ENCODE measurements around the gene APBB2. TPM values are rescaled to one million over a fixed set of nuclear protein-coding genes. Genes with fewer than 3 reads are reported as not detected.

Gene APBB2
- total and polyA plus RNA-seq, 4 donors = 82.2 to 104 (median 91.6) TPM

DNA sequence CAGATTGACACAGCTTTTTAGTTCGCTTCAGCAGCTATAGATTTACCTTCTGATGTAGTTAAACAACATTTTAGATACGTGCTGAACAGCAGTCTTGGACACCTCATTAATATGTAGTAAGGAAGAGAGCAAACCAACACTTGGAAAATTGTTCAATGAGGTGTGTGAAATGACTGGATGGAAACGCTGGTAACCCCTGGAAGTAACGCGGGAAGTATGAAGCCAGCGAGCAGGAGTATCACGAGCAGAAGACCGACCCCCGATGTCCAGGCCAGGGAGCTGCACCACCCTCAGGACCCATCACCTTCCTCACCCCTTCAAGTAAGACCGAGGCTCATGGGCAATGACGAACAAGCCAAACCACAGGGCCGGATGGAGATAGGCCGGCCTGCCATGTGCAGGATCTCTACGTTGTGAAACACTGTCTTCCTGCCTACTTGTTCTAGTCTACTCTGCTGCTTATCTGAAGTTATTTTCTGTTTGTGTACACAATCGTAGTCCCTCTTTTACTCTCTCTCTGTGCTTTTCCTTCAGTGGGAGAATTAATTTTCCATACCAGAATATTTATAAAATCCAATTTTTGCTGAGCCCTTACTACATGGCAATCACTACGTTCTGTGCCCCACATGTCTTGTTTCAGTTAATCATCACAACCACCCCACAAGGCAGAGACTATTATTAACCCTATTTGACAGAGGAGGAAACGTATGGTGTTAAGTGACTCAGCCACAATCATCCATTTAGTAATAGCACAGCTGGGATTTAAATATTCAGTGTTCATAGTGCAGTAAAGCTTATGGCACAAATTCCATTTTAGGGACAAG is 221.7 kb downstream of the APBB2 start:
- Histone ChIP-seq H3K36me3 (ENCODE audit: control insufficient read depth, insufficient read depth, low read length) (no peaks in the 10 kb centered on the region), H3K4me3 (ENCODE audit: low read depth, low read length) (no peak overlapping the region), H3K27me3 (ENCODE audit: control insufficient read depth, insufficient read depth, low read length) (no peaks in the 10 kb centered on the region), H3K4me1 (ENCODE audit: control insufficient read depth, insufficient read depth, low read length) (peaks cover 4% of the 10 kb centered on the region), H3K27ac (ENCODE audit: low read depth, low read length) (no peak overlapping the region), H3K9me3 (ENCODE audit: control insufficient read depth, insufficient read depth, low read length) (no peaks in the 10 kb centered on the region)
- WGBS (ENCODE audit: insufficient coverage) = 79% methylated on average over 8 of the region's 17 CpGs
- DNase-seq (ENCODE audit: low read depth in 4 of 6, low spot score in 6 of 6) = peak in 1 of 6 donors; percentile 21

DNA sequence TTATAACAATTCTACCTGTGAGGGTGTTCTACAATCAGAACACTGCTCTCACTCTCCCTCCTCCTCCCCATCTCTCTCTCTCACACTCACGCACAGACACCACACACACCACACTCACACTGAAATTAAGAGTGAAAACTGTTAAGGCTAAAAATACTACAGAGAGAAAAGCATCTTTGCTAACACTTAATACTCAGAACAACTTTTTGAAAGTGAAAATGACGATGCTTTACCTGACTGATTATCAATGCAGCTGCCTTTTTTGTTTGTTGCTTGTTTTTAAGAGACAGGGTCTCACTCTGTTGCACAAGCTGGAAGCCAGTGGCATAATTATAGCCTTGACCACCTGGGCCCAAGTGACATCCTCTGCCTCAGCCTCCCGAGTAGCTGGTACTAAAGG is 222.4 kb downstream of the APBB2 start:
- 67% methylated on average over 1 of the region's 3 CpGs for WGBS (ENCODE audit: insufficient coverage)
- Histone ChIP-seq H3K27me3 (ENCODE audit: control insufficient read depth, insufficient read depth, low read length) (no peaks in the 10 kb centered on the region), H3K27ac (ENCODE audit: low read depth, low read length) (no peak overlapping the region), H3K4me1 (ENCODE audit: control insufficient read depth, insufficient read depth, low read length) (peaks cover 4% of the 10 kb centered on the region), H3K36me3 (ENCODE audit: control insufficient read depth, insufficient read depth, low read length) (no peaks in the 10 kb centered on the region), H3K9me3 (ENCODE audit: control insufficient read depth, insufficient read depth, low read length) (no peaks in the 10 kb centered on the region), H3K4me3 (ENCODE audit: low read depth, low read length) (no peak overlapping the region)
- no peak for DNase-seq (ENCODE audit: low read depth in 4 of 6, low spot score in 6 of 6)

DNA sequence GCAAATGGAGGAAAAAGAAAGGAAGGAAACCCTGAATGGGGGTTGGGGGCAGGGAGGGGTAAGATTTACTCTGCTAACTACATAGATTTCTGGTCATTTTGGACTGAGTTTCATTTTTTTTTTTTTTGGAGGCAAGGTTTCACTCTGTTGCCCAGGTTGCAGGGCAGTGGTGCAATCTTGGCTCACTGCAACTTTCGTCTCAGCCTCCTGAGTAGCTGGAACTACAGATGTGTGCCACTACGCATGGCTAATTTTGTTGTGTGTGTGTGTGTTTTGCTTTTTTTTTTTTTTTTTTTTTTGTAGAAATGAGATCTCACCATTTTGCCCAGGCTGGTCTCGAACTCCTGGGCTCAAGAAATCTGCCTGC is 223.5 kb downstream of the APBB2 start:
- 100% methylated on average over 1 of the region's 3 CpGs for WGBS (ENCODE audit: insufficient coverage)
- DNase-seq (ENCODE audit: low read depth in 4 of 6, low spot score in 6 of 6) = no peak
- H3K4me1 ChIP-seq (ENCODE audit: control insufficient read depth, insufficient read depth, low read length) = peaks cover 4% of the 10 kb centered on the region
- H3K4me3 ChIP-seq (ENCODE audit: low read depth, low read length) = no peak overlapping the region
- H3K27ac ChIP-seq (ENCODE audit: low read depth, low read length) = no peak overlapping the region
- H3K27me3 ChIP-seq (ENCODE audit: control insufficient read depth, insufficient read depth, low read length) = no peaks in the 10 kb centered on the region
- no peaks in the 10 kb centered on the region for H3K9me3 ChIP-seq (ENCODE audit: control insufficient read depth, insufficient read depth, low read length)
- H3K36me3 ChIP-seq (ENCODE audit: control insufficient read depth, insufficient read depth, low read length) = no peaks in the 10 kb centered on the region

DNA sequence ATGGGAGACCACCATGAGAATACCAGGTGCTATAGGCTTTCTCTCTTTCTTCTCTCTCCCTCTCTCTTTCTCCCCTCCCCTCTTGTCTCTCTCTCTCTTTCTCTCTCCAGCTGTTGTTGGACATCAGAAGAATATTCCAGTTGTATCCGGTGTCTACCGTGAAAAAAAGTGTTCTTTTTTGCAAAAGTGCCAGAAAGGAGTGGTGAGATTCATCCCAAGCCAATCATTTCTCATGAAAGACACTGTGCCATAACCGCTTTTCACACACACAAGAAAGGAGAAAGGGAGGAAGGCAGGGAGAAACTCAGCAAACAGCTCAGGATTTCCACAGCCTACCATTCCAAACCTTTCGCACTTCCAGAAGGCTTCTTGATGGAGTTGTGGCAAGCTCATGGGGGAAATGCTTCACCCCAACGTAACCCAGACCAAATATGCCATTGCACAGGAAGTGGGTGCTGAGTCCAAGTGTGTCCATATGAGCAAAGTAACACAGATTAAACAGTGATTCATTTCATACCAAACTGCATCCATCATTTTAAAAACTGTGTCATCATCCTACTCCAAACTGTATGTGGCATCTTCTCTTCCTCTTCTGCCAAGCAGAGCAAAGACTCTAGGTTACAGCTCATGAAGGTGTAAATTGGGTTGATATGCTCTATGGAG is 224.0 kb downstream of the APBB2 start:
- no peak overlapping the region for H3K27ac ChIP-seq (ENCODE audit: low read depth, low read length)
- no peak for DNase-seq (ENCODE audit: low read depth in 4 of 6, low spot score in 6 of 6)
- no peak overlapping the region for H3K4me3 ChIP-seq (ENCODE audit: low read depth, low read length)
- no peaks in the 10 kb centered on the region for H3K36me3 ChIP-seq (ENCODE audit: control insufficient read depth, insufficient read depth, low read length)
- H3K9me3 ChIP-seq (ENCODE audit: control insufficient read depth, insufficient read depth, low read length) = no peaks in the 10 kb centered on the region
- WGBS (ENCODE audit: insufficient coverage) = no CpG with 5 or more reads among the region's 5 CpGs
- H3K27me3 ChIP-seq (ENCODE audit: control insufficient read depth, insufficient read depth, low read length) = no peaks in the 10 kb centered on the region
- peaks cover 4% of the 10 kb centered on the region for H3K4me1 ChIP-seq (ENCODE audit: control insufficient read depth, insufficient read depth, low read length)

DNA sequence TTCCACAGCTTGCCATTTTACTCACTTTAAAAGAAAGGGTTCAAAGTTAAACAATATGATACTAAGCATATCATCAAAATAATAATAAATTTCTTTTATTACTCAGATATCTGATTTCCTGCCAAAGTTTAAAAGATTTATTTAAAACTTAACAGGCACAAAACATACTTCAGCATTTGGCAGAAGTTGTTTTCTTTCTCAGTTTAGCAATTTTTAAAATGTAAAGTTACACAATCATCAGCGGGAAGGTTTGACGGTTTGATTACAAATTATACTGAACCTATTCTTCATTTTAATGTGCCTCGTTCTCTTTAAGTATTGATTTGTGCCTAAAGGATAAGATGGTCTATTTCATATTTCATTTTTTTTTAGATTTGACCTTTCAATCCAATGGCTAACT is 227.2 kb downstream of the APBB2 start:
- no CpG with 5 or more reads among the region's 3 CpGs for WGBS (ENCODE audit: insufficient coverage)
- H3K27ac ChIP-seq (ENCODE audit: low read depth, low read length) = no peak overlapping the region

DNA sequence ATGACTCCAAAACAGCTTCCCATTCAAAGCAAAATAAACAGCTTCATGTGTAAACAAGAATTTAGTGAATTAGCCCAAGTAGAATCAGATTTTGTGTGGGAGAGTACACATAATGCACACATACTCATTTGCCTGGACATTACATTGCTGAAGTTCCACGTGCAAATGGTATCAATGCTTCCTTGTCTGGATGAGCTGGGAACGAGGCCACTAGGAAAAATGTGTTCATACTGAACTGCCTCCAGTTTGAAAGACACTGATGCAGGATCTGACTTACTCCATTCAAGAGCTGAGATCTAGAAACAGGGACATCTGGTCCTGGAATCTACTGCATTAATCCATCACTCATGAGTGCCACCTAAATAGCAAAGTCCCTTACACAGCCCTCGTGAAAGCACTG is 228.0 kb downstream of the APBB2 start:
- Histone ChIP-seq H3K36me3 (ENCODE audit: control insufficient read depth, insufficient read depth, low read length) (no peaks in the 10 kb centered on the region), H3K4me1 (ENCODE audit: control insufficient read depth, insufficient read depth, low read length) (peaks cover 7% of the 10 kb centered on the region), H3K9me3 (ENCODE audit: control insufficient read depth, insufficient read depth, low read length) (no peaks in the 10 kb centered on the region), H3K4me3 (ENCODE audit: low read depth, low read length) (no peak overlapping the region), H3K27me3 (ENCODE audit: control insufficient read depth, insufficient read depth, low read length) (no peaks in the 10 kb centered on the region), H3K27ac (ENCODE audit: low read depth, low read length) (no peak overlapping the region)
- 50% methylated on average over 1 of the region's 3 CpGs for WGBS (ENCODE audit: insufficient coverage)
- DNase-seq (ENCODE audit: low read depth in 4 of 6, low spot score in 6 of 6) = peak in 3 of 6 donors; percentile 47 to 75 (median 71)

More for the DNA sequence above, 227.2 kb downstream of the APBB2 start:
- Histone ChIP-seq H3K4me3 (ENCODE audit: low read depth, low read length) (no peak overlapping the region), H3K9me3 (ENCODE audit: control insufficient read depth, insufficient read depth, low read length) (no peaks in the 10 kb centered on the region), H3K27me3 (ENCODE audit: control insufficient read depth, insufficient read depth, low read length) (no peaks in the 10 kb centered on the region), H3K36me3 (ENCODE audit: control insufficient read depth, insufficient read depth, low read length) (no peaks in the 10 kb centered on the region), H3K4me1 (ENCODE audit: control insufficient read depth, insufficient read depth, low read length) (peaks cover 7% of the 10 kb centered on the region)
- no peak for DNase-seq (ENCODE audit: low read depth in 4 of 6, low spot score in 6 of 6)

DNA sequence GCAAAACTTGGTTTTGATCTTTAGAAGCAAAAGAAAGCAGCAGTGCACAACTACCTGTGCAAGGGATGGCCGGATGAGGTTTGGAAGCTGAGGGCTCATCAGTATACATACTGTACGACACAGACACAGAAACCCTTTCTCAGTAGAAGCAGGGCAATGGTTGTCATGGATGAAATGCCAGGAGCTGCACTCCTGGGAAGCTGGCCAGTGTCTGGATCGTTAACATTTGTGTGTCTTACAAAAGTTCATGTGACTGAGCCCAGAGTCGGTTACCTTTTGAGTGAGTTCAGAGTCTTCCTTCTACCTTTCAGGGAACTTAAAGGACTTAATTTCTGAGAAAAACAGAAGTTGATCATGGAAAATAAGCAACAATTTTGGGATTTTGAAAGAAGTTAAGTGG is 230.3 kb downstream of the APBB2 start:
- no CpG with 5 or more reads among the region's 4 CpGs for WGBS (ENCODE audit: insufficient coverage)
- no peaks in the 10 kb centered on the region for H3K27me3 ChIP-seq (ENCODE audit: control insufficient read depth, insufficient read depth, low read length)
- peak overlapping the region; percentile 30 for H3K27ac ChIP-seq (ENCODE audit: low read depth, low read length)

DNA sequence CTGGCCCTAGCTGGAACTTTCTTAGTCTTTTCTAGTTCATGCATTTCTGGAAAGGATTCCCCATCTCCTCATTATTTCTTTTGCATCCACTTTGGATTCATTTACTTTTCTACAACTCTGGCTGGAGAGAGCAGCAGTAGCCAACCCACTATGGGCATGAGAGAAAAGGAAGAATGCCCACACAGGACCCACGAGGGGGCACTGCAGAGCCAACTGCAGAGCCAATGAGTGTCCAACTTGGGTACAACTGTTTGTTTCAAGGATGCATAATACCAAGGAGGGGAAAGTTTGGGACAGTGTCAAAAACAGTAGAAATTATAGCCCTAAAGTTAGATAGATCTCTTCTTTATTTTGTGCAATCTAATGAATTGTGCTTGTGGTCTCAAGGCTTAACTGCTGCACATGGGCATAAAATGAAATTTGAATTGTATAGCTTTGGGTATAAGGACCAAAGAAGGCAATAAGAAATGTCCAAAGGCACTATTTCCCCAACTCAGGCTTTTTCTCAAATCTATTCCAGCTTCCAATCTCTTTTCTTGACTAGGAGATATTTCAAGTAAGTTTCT is 233.9 kb downstream of the APBB2 start:
- H3K27me3 ChIP-seq (ENCODE audit: control insufficient read depth, insufficient read depth, low read length) = no peaks in the 10 kb centered on the region
- H3K4me3 ChIP-seq (ENCODE audit: low read depth, low read length) = no peak overlapping the region
- H3K9me3 ChIP-seq (ENCODE audit: control insufficient read depth, insufficient read depth, low read length) = no peaks in the 10 kb centered on the region
- no peaks in the 10 kb centered on the region for H3K36me3 ChIP-seq (ENCODE audit: control insufficient read depth, insufficient read depth, low read length)
- 18% methylated on average over 1 of the region's 1 CpG for WGBS (ENCODE audit: insufficient coverage)
- DNase-seq (ENCODE audit: low read depth in 4 of 6, low spot score in 6 of 6) = no peak
- no peak overlapping the region for H3K27ac ChIP-seq (ENCODE audit: low read depth, low read length)
- peaks cover 7% of the 10 kb centered on the region for H3K4me1 ChIP-seq (ENCODE audit: control insufficient read depth, insufficient read depth, low read length)

More for the DNA sequence above, 230.3 kb downstream of the APBB2 start:
- H3K36me3 ChIP-seq (ENCODE audit: control insufficient read depth, insufficient read depth, low read length) = no peaks in the 10 kb centered on the region
- no peak overlapping the region for H3K4me3 ChIP-seq (ENCODE audit: low read depth, low read length)
- H3K4me1 ChIP-seq (ENCODE audit: control insufficient read depth, insufficient read depth, low read length) = peaks cover 7% of the 10 kb centered on the region
- no peaks in the 10 kb centered on the region for H3K9me3 ChIP-seq (ENCODE audit: control insufficient read depth, insufficient read depth, low read length)
- DNase-seq (ENCODE audit: low read depth in 4 of 6, low spot score in 6 of 6) = peak in 5 of 6 donors; percentile 39 to 74 (median 65)

DNA sequence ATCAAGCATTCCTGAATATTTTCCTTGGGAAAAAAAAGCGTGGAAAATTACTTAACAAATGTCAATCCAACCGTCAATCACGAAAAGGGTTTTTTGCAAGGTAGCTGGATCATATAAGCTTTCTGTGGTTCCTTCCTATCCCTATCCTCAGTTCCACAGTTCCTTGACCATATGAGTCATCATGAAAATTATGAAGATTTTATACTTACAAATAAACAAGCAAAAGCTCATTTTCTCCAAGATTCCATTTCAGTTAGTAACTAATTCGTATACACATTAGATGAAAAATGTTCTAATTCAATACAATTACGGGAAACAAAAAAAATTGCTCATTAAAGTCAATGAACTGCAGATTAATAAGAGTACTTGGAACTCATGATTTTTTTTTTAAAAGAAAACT is 235.8 kb downstream of the APBB2 start:
- Histone ChIP-seq H3K36me3 (ENCODE audit: control insufficient read depth, insufficient read depth, low read length) (no peaks in the 10 kb centered on the region), H3K27ac (ENCODE audit: low read depth, low read length) (no peak overlapping the region), H3K9me3 (ENCODE audit: control insufficient read depth, insufficient read depth, low read length) (no peaks in the 10 kb centered on the region), H3K27me3 (ENCODE audit: control insufficient read depth, insufficient read depth, low read length) (no peaks in the 10 kb centered on the region), H3K4me3 (ENCODE audit: low read depth, low read length) (no peak overlapping the region), H3K4me1 (ENCODE audit: control insufficient read depth, insufficient read depth, low read length) (peaks cover 1% of the 10 kb centered on the region)
- DNase-seq (ENCODE audit: low read depth in 4 of 6, low spot score in 6 of 6) = no peak
- WGBS (ENCODE audit: insufficient coverage) = no CpG with 5 or more reads among the region's 5 CpGs

Data from spinal cord (tissue), 10 donors.